HG02759 (cell line): ENCODE measurements around the gene GMNC.
"Not testable (repeated sequence)": the region's sequence is repeated elsewhere in the genome, so short reads cannot be mapped to it uniquely, and the experiment has no call there.

Experiments
- ATAC-seq: cut with Tn5 transposase; IDR thresholded peaks from one replicate; pipeline ENCODE4 v1.9.1; 2021; ENCODE audit warnings: mild to moderate bottlenecking, moderate library complexity; ENCODE audit not compliant: unreplicated experiment

Gene GMNC, protein sequence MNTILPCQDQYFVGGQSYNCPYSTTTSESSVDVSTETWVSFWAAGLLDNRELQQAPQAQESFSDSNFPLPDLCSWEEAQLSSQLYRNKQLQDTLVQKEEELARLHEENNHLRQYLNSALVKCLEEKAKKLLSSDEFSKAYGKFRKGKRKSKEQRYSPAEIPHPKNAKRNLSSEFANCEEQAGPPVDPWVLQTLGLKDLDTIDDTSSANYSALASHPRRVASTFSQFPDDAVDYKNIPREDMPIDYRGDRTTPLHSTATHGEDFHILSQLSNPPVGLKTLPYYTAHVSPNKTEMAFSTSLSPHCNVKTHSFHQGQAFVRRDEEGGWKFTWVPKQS

DNA sequence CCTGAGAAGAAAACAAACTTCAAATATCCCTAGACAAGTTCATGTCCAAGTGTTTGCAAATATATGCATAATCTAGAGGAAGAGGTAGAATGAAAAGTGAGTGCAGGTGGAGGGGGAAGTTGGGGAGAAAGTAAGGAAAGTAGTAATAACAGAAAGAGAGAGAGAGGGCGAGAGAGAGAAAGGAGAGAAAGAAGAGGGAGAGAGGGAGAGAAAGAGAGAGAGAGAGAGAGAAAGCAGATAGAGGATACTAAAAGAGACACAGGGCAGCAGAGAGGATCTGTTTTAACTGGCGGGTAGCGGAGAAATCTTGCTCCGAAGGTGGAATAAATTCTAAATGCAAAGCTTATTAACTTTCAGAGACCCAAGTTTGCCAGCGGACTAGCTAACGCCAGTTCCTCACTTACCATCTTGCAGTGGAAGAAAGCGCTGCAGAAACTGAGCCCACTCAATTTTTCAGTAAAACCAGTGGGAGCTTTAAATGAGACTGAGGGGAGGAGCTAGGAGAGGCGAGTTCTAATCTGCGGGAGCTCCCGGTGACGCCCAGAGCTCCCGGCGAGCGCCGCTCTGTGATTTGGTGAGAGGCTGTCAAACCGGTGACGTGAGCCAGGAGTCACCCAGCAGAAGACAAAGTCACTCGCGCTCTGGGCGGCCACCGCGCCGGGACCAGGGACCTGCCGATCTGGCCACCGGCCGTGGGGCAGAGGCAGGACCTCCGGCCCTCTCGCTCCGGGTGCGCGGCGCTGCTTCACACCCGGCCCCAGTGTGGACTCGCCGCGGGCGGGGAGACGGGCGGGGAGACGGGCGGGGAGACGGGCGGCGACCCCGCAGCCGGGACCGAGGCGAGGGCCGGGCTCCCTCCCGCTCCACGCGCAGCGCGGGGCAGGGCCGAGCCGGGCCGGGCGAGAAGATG, at the start of gene GMNC:
Gene GMNC, minus strand, starts transcription at position 486 of the 910 bp plus-strand sequence. Its CDS starts 79 bp downstream, at position 407.
- peak; percentile 97 for ATAC-seq

DNA sequence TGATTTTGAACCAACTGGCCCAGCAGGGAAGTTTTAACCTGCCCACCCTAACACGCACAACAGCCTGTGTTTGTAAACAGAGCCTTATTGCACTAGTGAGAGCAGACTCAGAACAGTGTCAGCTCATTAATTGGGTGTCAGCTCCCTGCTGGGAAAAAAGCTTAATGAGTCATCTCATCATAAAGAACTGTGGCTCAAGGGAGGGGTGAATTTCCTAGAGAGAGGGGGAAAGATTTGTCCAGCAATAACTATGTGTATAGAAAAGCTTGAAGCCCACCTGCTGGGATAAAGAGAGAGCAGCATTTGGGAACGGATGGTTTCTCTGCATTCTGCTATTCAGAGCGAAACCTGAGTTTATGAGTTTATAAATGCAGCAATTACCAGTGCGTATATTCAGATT, 48.9 kb upstream of the GMNC start:
- no peak for ATAC-seq

DNA sequence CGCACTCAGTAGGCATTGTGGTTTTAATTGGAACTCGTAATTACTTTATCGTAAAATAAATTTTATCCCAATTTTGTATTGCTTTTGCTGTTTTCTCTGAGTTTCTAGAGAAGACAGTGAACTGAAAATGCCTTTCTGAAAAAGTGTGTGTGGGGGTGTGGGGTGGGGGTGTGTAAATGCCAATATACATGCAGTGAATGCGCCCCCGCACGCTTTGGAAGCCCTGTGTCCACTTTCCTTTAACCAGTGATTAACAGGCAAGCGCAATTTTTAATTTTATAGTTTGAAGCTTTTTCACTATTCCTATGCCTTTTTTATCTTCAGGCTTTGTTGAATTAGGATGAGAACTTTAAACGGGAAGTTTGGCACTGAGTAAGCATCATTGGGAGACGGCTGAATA, 47.4 kb upstream of the GMNC start:
- no peak for ATAC-seq

DNA sequence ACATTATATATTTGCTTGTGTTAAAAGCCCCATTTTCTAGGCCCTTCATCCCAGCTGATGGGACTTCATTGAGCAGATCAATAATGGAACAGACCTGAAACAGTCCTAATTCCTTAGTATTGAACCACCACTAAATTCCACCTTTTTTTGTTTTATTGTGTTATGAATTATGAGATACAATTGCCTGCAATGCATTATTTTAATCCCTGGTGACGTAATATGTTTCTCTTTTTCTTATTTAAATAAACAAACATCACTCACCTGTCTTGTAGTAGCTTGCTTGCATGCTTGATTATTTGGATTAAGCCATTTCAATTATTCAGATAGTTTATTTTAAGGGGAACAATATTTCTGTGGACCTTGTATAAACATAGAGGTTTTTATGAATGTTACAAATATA, 40.7 kb upstream of the GMNC start:
- ATAC-seq, result no peak

DNA sequence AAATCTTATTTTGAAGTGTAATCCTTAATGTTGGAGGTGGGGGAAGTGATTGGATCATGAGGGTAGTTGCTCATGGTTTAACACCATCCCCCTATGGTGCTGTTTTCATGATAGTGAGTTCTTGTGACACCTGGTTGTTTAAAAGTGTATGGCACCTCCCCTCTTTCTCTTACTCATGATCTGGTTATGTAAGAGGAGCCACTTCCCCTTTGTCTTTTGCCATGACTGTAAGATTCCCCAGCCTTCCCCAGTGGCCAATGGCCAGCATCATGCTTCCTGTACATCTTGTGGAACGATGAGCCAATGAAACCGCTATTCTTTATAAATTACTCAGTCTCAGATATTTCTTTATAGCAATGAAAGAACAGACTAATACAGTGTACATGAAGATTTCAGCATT, 39.8 kb upstream of the GMNC start:
- no peak for ATAC-seq

DNA sequence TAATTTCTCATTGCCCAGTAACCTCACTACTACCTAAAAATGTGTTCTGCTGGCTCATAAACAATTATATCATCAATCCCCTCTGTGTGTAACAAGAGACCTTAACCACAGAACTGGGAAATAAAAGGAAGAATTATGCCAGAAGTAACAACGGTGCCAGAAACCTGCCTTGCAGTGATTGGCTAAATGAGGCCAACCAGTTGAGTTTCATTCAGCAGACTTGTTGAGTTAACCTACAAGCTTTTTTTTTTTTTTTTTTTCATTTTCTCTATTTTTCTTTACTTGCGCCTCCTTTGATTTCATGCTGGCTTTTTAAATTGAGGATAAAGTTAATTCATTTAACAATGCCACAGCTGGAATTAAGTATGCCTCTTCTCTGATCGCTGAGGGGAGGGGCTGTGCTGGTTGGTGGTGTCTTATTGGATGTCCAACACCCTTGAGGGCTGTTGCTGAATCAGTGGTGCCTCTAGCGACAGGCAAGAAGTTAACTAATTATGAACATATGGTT, 30.0 kb upstream of the GMNC start:
- no peak for ATAC-seq

DNA sequence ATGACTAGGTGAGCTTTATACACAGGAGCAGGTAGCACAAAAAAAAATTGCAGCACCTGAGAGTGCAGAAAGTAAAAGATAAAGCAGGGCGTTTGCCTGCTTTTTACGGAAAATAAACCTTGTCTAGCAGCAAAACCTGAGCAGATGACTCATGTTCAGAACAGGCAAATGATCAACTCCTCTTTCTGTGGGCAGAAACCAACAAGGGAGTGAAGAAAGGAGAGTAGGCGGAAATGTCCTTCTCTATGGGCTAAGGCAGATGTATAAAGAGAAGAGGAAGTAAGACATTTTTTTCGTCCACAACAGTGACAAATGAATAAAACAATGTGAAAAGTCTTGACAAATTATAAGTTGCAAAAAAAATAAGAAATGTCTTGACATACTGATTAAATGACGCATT, 24.5 kb upstream of the GMNC start:
- ATAC-seq, result peak; percentile 80

DNA sequence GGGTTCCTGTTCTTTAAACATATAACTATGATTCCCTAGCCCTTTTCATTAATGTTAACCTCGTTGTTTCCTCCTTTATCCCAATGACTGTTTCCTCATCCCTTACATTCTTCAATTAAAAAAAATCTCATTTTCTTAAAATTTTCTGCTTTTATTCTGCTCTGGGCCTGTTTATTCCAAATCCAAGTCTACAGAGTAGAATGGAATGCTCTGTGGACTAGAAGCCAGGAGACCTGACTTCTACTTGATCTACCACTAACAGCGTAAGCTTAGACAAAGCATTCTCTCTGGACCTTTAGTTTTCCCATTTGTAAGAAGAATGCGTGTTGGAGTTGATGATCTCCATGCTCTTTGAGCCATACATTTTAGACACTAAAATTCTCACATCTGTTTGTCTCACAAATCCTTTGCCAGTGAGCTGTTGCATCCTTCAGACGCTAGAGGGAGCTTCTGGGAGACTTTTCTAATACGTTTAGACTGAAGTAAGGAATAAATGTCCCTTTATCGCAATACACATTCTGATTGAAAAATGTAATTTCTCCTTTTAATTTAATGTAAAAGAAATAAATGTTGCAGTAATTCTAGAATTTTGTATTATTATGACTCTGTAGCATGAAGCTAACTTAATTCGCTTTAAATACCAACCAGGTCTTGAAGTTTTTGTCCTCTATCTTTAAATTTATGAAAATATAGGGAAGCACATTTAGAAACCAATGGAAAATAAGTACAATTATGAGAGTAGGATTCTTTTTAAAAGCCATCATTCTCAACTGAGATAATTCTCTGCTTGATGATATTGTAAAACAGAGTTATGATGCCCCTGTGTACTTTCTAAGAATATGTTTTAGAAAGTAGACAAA, 21.7 kb upstream of the GMNC start:
- peak; percentile 84 for ATAC-seq

DNA sequence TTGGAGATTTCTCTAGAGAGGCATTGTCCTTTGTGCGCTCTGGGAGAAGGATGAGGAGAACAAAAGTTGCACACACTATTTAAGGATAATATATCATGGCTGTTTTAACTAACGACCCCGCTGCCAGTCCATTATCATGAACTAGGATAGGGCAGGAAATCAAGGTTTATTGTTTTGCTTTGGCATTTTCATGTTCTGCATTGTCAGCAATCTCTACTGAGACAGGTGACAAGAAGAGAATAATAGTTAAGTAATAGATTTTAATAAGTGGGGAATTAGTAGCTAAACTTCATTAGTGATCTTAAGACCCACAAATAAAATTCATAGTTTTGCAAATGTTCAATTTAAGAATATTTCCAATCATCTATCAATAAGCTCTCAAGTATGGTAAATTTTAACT, 20.6 kb upstream of the GMNC start:
- no peak for ATAC-seq

DNA sequence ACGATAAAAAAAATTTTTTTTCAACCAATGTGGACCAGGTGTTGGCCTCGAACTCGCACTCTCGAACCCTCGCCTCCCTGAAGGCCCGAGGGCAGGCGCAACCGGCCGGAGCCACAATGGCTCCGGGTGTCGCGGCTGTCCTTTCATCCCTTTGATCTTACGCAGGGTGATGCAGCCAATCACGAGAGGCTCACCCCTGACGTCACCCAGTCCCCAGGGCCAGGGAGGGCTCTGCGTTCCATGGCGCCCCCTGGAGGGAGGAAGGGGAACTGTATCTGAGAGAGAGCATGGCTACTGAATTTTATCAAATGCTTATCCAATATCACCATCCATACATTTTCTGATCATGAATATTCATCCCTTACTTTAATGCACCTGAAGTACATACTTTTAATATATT, 15.4 kb upstream of the GMNC start:
- no peak for ATAC-seq

DNA sequence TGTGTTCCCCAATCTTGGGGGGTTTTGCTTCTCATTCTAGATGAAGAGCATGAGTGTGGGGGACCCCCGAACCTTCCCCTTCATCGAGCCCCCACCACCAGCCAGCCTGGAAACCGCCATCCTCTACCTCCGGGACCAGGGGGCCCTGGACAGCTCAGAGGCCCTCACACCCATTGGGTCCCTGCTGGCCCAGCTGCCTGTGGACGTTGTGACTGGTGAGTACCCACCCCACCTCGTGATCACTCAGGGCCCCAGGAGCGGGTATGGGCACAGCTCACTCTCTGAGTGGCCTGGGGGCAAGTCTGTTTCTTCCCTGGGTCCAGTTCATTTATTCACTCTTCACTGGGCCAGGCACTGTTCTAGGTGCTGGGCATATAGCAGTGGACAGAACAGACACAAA, 13.9 kb upstream of the GMNC start:
- ATAC-seq, result not testable (repeated sequence)

DNA sequence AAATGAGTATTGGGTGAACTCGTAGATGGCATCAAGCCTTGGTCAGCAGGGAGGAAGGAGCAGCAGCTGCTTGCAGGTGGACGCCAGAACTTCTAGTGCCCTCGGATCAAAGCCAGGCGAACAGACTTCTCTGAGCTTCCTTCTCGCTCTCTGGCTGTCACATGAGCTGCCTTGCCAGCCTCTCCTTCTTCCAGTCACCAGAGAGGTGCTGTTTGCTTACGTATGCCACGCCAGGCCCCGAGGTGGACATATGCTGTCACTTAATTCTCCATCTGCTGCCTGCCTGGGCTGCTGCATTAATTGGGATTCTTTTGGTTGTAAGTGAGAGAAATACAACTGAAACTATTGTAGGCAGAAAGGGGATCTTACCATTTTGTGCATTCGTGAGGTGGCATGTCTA, 12.6 kb upstream of the GMNC start:
- ATAC-seq, result not testable (repeated sequence)

DNA sequence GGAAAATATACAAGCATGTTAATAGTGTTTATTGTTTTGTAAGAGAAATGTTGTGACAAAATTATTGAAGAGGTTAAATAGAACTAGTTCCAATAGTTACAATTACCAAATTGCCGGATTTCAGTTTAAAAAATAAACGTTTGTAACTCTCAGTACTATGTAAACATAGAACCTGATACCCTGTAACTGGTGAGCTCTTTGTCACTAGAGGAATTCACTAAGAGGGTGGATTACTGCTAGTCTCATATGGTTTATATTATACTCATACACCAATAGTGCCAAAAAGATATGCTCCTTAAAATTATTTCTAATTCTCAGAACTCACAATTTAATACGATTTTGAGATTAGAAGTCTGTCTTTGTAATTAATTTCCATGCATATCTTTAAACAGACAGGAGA, 7.6 kb upstream of the GMNC start:
- no peak for ATAC-seq

DNA sequence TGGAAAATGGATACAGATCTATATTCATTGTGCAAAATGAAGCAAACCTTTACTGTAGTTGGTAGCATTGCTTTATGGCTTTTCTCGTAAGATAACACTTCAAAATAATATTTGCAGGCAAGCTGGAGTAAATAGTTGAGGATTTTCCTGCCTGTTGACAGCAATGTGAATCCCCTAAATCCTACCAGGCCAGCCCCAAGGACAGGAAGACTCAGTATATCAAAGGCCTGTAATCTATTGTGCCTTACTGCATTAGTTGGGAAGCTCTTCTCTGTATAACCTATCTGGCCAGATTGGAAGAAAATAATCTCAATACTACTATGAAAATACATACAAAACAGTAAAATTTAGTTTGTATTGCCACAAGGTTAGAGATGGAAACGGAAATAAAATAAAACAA, 4.6 kb upstream of the GMNC start:
- no peak for ATAC-seq

DNA sequence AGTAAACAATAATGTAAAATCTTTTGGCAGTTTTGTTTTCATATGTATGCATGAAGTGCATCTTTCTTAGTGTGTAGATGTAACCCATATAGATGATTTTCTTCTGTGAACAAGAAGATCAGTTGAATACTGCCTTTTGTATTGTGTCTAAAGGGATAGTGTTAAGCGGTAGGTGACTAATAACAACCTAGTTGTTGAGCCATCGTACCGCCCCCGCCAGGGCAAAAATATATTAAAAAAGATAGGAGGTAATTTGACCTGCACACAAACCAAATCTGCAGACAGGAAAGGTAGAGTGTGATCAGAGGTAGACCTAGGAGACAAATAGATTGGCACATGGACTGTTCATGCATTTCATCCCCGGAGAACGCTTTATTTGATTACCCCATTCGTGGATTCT, 3.3 kb upstream of the GMNC start:
- no peak for ATAC-seq

DNA sequence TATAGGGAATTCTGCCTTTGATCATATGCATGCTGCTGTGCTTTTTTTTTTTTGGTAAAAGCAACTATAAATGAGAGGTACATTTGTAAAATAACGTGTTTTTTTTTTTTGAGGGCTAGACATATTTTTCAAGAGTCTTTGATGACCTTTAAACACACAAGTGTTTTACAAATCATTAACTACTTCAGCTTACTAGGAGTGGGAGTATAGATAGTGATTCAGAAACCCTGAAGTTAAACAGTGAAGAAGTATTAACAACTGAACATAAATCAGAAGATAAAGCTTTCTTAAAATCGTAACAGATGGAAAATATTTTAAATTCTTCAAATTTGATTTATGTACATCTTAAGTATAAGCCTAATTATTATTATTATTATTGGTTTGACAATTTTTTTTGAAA, 2.9 kb upstream of the GMNC start:
- ATAC-seq, result peak; percentile 29

DNA sequence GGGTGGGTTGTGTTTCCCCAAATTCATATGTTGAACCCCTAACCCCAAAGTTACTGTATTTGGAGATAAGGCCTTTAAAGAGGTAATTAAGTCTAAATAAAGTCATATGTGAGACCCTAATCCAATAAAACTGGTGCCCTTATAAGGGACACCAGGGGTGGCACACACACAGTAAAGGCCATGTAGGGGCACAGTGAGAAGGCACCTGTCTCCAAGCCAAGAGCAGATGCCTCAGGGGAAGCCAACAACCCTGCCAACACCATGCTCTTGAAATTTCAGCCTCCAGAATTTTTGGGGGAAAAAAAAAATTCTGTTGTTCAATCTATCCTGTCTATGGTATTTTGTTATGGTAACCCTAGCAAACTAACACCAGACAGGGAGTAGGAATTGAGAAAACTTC, 1.5 kb upstream of the GMNC start:
- ATAC-seq, result no peak

DNA sequence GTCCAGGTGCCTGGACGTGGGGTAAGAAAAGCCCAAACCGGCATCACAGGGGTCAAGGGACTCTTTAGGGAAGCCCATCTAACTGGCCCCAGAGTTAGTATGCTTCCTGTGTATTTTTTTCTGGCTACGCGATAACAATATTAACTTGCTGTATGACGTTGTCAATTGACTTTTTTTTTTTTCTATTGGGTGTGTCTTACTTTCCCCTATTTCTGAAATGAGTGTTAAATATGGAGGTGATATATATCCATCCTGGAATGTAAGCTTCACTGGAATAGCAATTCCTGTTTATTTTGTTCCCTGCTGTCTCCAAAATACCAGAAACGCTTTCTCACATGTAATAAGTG, 598 bp upstream of the GMNC start:
- ATAC-seq, result peak; percentile 9

DNA sequence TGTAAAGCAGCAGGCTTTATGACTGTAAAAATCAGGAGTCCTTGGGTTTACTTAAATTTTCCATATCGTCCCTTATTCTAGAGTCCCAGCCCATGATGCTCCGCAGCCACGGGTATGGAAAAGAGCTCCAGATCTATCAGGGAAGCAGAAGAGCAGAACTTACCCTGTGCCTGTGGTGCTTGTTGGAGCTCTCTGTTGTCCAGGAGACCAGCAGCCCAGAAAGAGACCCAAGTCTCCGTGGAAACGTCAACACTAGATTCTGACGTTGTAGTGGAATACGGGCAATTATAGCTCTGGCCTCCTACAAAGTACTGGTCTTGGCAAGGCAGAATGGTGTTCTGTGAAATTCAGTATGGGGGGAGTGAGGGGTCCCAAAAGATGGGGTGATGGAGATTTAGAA, 2.0 kb downstream of the GMNC start:
- ATAC-seq, result no peak

DNA sequence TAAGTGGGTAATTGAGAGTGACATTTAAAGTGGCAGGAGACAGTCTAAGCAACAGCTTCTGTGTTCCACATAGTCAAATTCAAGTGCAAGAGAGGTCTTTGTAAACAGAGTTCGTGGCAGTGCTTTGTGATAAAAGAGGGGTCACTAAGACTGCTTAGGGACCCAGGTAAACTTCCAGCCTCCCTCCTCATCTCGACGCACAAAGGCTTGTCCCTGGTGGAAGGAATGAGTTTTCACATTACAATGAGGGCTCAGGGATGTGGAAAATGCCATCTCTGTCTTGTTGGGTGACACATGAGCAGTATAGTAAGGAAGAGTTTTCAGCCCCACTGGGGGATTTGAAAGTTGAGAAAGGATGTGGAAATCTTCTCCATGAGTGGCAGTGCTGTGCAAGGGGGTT, 7.3 kb downstream of the GMNC start:
- no peak for ATAC-seq

DNA sequence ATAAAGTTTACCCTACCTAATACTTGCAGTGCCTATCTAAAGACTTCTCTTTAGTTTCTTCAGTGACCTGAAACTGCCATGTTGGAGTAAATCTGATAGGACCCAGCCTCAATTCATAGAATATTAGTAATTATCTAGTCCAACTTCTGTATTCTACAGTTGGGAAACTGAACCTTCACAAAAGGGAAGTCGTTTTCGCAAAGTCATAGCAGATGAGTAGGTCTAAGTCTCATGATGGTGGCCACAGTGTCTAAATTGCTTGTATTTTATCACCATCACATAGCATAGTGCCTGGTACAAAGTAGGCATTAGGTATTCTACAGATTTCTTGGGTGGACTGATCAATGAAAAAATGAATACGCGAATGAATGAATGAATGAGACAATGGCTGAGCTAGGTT, 8.4 kb downstream of the GMNC start:
- no peak for ATAC-seq
